Brain microvascular endothelial cell (primary cell): ENCODE measurements around the gene SLC44A4.

Experiments used
- DNase-seq: peaks from one replicate; pipeline ENCODE4 v3.0.0-alpha.2; 2020
- H3K27ac ChIP-seq: fragments of 250-450 bp; sonication (Bioruptor Pico); 2 replicates; pipeline ENCODE4 v1.5.1; 2020; ENCODE audit warnings: mild to moderate bottlenecking, moderate library complexity
- H3K27me3 ChIP-seq: fragments of 250-450 bp; sonication (Bioruptor Pico); replicated peaks from 2 replicates; pipeline ENCODE4 v1.5.1; 2020; ENCODE audit warnings: mild to moderate bottlenecking
- H3K36me3 ChIP-seq: fragments of 250-450 bp; sonication (Bioruptor Pico); replicated peaks from 2 replicates; pipeline ENCODE4 v1.5.1; 2020; ENCODE audit warnings: mild to moderate bottlenecking
- H3K4me3 ChIP-seq: 2 replicates; pipeline ENCODE4 v1.5.1; 2011; ENCODE audit warnings: low read depth, mild to moderate bottlenecking, control low read depth, low read length, moderate library complexity
- in situ Hi-C: cut with HindIII; loops from 2 replicates; pipeline ENCODE4 v1.10.0; 2017; ENCODE audit warnings: low sequenced_read_pairs, low pct_ligation_motif_present
- TF ChIP-seq, protein P1 (sequence below): IDR thresholded peaks from 2 replicates; pipeline ENCODE4 v1.5.1; 2011; ENCODE audit warnings: low read depth, mild to moderate bottlenecking, moderate library complexity, low read length, control low read depth, inconsistent platforms; ENCODE audit errors: missing control alignments

Gene SLC44A4

DNA sequence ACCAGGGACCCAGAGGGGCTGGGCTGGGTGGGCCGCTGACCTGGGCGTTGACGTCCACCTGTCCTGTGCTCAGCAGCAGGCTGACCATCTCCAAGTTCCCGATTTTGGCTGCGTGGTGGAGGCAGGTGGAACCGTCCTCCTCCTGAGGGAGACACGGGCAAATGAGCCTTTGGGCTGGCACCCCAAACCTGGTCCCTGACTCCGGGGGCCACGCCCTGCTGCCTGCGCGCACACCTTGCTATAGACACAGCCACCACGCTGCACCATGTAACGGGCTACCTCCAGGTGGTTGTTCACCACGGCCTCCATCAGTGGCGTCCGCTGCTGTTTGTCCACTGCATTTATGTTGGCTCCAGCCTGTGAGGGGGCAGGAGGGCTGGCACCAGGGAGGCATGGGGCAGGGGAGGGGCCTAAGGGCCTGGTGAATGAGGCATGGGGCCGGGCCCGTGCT lies 7.8 kb upstream of the SLC44A4 start:
- TF ChIP-seq, protein P1, sequence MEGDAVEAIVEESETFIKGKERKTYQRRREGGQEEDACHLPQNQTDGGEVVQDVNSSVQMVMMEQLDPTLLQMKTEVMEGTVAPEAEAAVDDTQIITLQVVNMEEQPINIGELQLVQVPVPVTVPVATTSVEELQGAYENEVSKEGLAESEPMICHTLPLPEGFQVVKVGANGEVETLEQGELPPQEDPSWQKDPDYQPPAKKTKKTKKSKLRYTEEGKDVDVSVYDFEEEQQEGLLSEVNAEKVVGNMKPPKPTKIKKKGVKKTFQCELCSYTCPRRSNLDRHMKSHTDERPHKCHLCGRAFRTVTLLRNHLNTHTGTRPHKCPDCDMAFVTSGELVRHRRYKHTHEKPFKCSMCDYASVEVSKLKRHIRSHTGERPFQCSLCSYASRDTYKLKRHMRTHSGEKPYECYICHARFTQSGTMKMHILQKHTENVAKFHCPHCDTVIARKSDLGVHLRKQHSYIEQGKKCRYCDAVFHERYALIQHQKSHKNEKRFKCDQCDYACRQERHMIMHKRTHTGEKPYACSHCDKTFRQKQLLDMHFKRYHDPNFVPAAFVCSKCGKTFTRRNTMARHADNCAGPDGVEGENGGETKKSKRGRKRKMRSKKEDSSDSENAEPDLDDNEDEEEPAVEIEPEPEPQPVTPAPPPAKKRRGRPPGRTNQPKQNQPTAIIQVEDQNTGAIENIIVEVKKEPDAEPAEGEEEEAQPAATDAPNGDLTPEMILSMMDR: no peak
- no peak for DNase-seq
- Histone ChIP-seq H3K4me3 (no peak overlapping the region), H3K27me3 (no peaks in the 10 kb centered on the region), H3K27ac (no peak overlapping the region), H3K36me3 (peaks cover 62% of the 10 kb centered on the region)
- in situ Hi-C loops: no loop called here

GRCh38 chr6:31884528-31885035 lies 5.8 kb upstream of the SLC44A4 start:
- Histone ChIP-seq H3K36me3 (peaks cover 72% of the 10 kb centered on the region), H3K4me3 (no peak overlapping the region), H3K27ac (no peak overlapping the region), H3K27me3 (no peaks in the 10 kb centered on the region)
- in situ Hi-C loops: no loop called here
- DNase-seq: no peak
- TF ChIP-seq, protein P1: no peak

DNA sequence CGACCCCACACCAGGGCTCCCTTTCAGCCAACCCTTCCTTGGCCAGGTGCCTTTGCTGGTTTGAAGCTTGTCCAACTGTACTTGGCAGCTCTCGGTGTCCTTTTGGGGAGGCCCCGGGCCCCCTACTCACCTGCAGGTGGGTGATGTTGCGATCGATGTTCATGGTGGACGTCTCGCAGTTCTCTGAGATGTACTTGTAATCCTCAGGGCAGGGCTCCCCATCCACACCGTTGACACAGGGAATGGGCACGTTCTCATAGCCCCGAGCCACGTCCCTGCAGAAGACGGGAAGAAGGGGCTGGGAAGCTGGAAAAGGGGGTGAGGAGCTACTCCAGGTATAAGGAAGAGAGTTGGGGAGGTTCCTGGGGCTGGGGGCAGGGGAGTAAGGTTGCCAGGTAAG lies 4.9 kb upstream of the SLC44A4 start:
- TF ChIP-seq, protein P1: no peak
- in situ Hi-C loops: no loop called here
- H3K27me3 ChIP-seq: no peaks in the 10 kb centered on the region
- H3K36me3 ChIP-seq: peaks cover 70% of the 10 kb centered on the region
- DNase-seq: no peak
- H3K4me3 ChIP-seq: no peak overlapping the region
- H3K27ac ChIP-seq: no peak overlapping the region

DNA sequence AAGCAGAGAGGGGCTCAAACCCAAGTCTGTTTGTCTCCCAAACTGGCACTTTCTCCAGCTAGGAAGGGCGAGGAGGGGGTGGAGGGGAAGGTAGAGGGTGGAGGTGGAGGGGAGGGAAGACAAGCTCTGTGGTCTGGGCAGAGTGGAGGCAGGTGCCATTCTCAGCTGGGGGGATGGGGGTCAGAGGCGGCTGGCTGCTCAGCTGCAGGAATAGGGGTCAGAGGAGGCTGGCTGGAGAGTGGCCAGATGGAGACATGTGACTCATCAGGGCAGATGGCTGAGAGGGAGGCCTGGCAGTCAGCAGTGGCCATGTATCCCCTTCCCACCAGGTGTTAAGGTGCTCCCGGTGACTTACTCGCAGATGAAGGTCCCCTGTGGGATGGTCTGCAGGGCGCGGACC lies 3.5 kb upstream of the SLC44A4 start:
- H3K4me3 ChIP-seq: no peak overlapping the region
- TF ChIP-seq, protein P1: no peak
- no peak overlapping the region for H3K27ac ChIP-seq
- in situ Hi-C loops: no loop called here
- peaks cover 59% of the 10 kb centered on the region for H3K36me3 ChIP-seq
- DNase-seq: no peak
- H3K27me3 ChIP-seq: no peaks in the 10 kb centered on the region

DNA sequence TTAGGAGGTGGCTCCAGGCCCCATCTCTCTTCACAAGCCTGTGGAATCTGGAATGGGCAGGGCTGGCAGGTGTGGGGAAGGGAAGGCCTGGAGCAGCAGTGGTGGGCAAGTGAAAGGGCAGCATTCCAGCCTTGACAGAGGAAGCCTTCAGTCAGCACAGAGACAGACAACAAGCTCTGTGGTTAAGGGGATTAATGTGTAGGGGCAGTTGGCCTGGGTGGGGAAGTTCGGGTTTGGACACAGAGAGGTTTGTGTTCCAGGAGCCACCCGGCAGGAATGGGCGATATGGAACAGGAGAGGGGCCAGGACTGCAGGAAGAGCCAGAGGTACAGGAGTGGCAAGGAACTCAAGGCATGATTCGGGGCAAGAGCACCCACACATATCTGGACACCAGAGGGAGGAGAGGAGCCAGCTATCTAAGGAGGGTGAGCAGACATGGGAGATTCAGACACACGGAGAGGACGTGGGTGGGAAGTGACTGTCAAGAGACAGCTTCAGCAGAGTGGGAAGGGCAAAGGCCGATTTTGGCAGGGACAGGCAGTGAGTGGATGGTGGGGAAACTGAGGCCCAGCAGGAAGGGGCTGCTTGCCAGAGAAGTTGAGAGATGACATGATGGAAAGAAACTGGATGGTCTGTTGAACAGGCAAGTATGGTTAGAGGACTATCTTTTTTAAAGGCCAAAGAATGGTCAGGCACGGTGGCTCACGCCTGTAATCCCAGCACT lies 2.5 kb upstream of the SLC44A4 start:
- peaks cover 48% of the 10 kb centered on the region for H3K36me3 ChIP-seq
- H3K27me3 ChIP-seq: no peaks in the 10 kb centered on the region
- H3K4me3 ChIP-seq: no peak overlapping the region
- TF ChIP-seq, protein P1: no peak
- in situ Hi-C loops: no loop called here
- no peak for DNase-seq
- H3K27ac ChIP-seq: no peak overlapping the region
